HG02885 (cell line): ENCODE results near the gene FAM111B.
A peak's percentile ranks its signal among the peaks of the same experiment; 100 is the strongest.
"Not testable (repeated sequence)": the region's sequence is repeated elsewhere in the genome, so short reads cannot be mapped to it uniquely, and the experiment has no call there.

ENCODE experiments used
- ATAC-seq: cut with Tn5 transposase; IDR thresholded peaks from one replicate; pipeline ENCODE4 v1.9.1; 2021; ENCODE audit warnings: mild to moderate bottlenecking; ENCODE audit not compliant: unreplicated experiment, poor library complexity

The FAM111B gene

GRCh38 chr11:59106363-59107336 lies at the start of gene FAM111B:
Gene FAM111B (plus strand): TSS chr11:59107237. CDS start chr11:59109626, 2,389 bp downstream.
- ATAC-seq = peak; percentile 70

- ATAC-seq = peak; percentile 88
Observed at GRCh38 chr11:59058120-59059033, 48.7 kb upstream of the FAM111B start.

DNA sequence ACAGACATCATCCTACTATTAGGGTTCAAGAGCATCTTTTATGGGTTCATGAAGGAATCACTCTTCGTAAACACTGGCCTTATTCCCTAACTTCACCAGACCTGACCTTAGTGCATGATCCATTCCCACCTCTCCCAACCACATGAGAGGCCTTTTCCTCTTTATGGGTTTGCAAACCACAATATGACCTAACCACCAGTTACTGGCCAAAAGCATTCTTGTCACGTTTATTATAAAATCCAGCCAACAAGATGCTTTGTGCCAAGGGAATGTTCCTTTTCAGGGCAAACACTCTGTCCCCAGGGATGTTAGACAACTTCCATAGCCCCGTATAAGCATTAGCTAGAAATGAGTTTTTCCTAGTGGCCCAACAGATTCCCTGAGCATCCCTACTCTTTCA lies 46.9 kb upstream of the FAM111B start:
- not testable (repeated sequence) for ATAC-seq

DNA sequence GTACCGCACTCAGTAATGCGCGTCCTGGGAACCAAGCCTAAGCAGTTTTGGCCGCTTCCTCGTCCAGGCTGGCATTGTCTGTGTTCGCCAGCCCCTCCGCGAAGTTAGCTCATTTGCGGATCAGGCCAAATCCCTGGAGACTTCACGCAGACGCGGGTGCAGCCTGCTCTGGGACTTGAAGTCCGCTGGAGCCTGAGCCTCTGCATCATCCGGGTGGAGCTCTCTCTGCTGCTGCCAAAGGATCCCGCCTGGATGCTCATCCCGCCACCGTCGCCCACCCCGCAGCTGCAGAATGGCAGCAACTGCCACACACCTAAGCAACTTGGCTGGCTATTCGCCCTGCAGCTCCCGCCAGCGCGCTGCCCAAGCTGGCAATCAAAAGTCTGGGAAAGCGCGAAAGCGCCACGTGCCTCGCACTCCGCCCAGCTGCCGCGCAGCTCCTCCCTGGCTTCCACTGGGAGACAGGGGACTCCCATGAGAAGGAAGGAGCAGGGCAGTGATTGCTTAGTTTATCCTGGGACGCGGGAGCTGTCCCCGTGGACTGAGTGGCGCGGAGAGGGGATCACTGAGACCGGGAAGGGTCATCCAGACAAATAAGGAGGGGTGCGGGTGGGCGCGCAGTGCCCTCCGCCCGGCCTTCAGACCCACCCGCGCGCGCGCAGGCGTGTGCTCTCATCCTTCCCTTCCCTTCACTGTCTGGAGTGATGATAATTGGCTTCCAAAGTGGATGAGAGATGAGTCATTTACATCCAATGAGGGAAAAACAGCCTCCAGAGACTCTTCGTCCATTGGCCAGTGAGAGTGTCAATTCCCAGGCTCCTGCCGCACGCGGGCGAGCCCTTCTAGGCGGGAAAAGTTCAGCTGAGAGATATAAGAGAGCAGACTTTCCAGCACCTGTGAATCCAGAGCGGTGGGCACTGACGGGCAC lies 44.2 kb upstream of the FAM111B start:
- ATAC-seq = no peak

DNA sequence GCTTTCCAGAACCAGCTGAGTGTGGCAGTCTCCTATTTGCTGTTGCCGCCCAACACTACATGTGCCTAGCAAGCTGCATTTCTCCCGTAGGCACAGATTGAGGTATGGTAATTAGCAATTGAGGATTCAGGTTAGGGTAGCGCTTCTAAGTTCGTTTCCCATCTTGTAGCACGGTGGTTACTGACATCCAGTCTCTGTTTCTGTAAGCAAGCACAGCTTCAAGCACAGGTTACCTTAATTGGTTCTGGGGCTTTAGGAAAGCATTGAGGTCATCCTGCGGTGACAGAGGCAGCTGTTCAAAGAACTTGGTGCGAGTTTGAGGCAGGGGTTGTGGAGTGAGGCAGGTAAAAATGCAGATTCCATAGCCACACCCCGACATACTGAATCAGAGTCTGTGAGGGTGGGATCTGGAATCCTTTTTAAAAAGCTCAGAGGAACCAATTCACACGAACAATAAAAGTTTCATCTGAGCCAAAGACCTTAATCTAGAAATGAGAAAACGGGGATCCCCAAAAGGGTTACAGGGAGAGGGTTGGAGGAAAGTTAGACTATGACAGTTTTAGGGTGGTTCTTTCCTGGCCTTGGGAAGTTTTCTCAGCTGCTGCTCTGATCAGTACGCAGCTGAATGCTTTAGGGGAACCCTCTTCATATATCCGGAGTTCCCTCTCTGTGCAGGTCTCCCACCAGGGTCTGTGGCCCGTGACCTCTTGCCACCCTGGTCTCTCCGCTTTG lies 42.9 kb upstream of the FAM111B start:
- ATAC-seq = peak; percentile 92

GRCh38 chr11:59069087-59069486 lies 38.0 kb upstream of the FAM111B start:
- ATAC-seq = no peak

GRCh38 chr11:59076876-59077571 lies 30.0 kb upstream of the FAM111B start:
- ATAC-seq = peak; percentile 92

- peak; percentile 32 for ATAC-seq
Observed at GRCh38 chr11:59078435-59078834, 28.6 kb upstream of the FAM111B start.

DNA sequence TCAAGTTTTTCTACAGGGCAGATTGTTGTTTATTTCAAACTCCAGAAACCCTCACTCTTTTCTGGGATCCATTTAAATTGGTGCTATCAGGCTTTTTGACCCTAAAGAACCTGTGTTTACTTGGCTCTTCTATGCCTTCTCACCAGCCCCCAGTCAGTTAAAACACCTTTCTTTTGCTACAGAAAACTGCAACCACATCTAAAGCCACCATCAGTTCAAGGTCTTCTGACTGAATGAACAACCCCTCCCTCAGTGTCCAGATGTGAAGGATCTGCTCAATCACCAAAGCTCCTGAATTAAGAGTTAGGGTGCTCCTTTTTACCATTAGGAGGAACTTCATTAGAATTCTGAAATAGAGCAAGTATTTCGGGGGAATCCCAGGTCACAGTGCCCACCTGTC lies 28.0 kb upstream of the FAM111B start:
- no peak for ATAC-seq

GRCh38 chr11:59080421-59080820 lies 26.6 kb upstream of the FAM111B start:
- ATAC-seq = not testable (repeated sequence)

DNA sequence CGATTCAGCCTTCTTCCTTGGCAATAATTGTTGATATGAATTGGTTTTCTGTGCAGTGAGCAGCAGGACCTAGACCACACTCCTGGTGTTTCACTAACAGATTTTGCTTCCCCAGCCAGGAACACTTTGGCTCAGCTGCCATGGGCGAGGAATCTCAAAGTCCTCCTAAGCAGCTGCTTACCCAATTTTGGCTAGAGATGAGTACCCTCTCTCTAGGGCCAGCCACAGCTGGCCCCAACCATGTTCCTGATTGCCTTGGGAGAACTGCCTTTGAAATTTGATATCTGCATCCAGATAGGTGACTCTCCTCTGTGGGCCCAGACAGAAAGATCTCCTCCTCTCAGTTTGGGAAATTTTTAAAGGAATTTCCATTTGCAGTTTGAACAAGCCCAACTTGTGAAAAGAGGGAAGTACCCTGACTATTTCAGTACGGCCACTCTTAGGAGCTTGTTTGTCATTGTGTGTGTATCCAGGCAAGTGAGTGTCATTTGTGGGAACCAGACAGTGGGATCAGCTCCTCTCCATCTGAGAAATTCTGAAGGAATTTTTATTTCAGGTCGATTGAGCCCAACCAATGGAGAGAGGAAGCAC lies 25.5 kb upstream of the FAM111B start:
- not testable (repeated sequence) for ATAC-seq

DNA sequence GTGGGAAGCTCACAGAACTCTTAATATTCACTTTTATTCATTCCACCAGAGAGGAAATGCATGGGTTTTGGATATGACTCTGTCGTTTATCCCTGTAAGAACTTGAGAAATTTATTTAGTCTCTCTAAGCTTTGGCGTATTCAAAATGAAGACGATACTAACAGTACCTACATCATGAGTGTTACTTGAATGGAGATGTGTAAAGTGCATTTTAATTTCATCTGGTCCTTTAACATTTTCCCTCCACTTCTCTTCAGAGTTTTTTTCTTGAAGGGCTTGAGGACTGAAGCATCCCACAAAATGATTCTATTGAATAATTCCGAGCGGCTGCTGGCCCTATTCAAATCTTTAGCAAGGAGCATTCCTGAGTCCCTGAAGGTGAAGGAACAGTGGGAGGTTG lies 21.0 kb upstream of the FAM111B start, which contains the start of gene GLYATL1B:
Gene GLYATL1B (plus strand): TSS at position 301 of the 400 bp plus-strand sequence. CDS start 0 bp downstream, at position 301.
- ATAC-seq = not testable (repeated sequence)

DNA sequence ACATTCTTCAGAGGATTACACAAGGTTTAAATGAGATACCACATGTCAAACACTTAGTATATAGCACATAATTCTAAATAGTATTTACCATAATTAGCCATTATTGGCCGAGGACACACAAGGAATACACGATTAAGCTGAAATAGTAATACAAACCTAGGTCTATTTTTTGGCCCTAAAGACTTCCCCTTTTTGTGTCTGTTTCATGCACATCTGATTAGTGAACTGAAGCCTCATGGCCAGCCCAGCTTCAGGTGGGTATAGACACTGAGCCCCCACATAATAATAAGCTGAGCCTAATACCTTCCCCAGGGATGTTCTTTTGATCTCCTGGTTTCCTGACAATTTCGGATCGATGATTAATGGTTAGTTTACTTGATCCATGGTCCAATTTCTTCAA lies 18.9 kb upstream of the FAM111B start:
- no peak for ATAC-seq

GRCh38 chr11:59093576-59093975 lies 13.5 kb upstream of the FAM111B start:
- not testable (repeated sequence) for ATAC-seq

DNA sequence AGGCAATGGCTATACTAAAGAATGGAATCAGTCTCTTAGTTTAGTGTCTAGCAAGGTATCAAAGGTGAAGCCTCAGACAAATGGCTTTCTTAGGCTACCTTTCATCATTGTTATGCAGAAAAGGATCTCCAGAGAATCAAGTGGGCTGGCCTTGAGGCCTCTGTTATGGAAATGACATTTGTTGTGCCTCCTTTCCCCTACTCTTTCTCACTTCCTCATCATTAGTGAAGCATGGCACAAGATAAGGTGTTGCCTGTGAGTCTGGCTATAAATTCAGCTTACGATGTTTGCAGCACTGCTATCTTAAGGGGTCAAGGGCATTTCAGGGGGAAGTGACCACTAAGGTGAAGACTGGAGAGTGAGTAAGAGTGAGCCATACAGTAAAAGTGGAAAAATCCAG lies 11.8 kb upstream of the FAM111B start:
- ATAC-seq = peak; percentile 83

DNA sequence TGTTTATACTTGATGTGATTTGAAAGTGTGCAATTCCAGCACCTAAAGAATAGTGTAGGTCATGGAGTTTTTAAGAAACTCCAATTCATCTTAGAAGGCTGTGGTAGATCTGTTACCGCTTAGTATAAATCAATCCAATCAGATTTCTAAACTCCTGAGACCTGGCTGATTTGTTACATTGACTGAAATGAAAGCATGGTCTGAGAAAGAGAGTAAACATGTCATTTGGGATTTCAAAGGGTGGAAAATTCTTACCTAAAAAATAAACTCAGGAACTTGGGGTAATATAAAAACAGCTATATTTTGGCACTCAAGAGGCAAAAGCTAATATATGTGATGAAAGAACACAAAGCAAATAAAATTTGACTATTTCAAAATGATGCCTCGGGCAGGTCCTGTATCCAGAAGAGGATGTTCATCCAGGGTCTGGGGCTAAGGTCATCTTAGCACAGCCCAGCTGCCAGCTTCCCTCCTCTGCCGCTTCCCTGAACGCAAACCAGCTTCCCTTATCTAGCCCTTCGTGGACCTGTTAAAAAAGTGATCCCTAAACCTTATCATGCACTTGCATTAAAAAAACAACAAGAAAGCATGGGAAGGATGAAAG lies 11.0 kb upstream of the FAM111B start:
- not testable (repeated sequence) for ATAC-seq

DNA sequence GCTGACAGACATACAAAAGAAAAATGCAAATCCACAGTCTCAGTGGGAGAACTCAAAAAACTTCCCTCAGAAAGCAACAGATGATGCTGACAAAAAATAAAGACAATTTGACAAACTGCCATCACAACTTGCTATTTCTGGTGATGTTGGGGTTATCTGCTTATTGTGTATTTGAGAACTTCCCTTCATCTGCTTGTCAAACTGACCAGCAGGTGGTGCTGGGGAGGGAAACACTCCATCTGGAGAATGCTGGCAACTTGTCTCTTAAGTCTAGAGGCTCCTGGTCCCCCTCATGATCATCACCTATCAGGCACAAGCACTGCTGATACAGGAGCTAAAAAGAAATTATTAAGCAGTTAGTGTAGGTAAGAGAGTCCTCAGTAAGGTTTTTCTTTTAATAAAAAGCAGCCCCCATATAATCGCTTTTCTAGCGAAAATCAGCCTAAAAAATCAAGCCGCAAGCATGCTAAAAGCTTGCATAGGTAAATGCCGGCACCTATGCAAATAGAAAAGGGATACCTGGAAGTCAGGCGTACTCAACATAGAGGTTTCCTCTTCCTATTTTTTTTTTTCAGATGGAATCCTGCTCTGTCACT lies 9.8 kb upstream of the FAM111B start:
- ATAC-seq = no peak
